Peyer's patch (tissue), 4 donors: ENCODE results near the gene LRRC70. TPM values are rescaled to one million over a fixed set of nuclear protein-coding genes. Genes with fewer than 3 reads are reported as not detected.

Experiments
- DNase-seq, 3 donors: peaks; one replicate each; pipeline ENCODE4 v3.0.0-alpha.2; 2017 to 2019
- H3K27ac ChIP-seq, 4 donors: fragments of 200-600 bp; sonication (generic); one replicate each; pipeline ENCODE4 v1.5.1; 2016 to 2019
- H3K27me3 ChIP-seq, 2 donors: fragments of 200-600 bp; sonication (generic); one replicate each; pipeline ENCODE4 v1.5.1; 2019
- H3K36me3 ChIP-seq, 3 donors: fragments of 200-600 bp; sonication (generic); one replicate each; pipeline ENCODE4 v1.5.1; 2016 to 2019
- H3K4me1 ChIP-seq, 4 donors: fragments of 200-600 bp; sonication (generic); one replicate each; pipeline ENCODE4 v1.5.1; 2016 to 2019
- H3K4me3 ChIP-seq, 4 donors: fragments of 200-600 bp; sonication (generic); 1 replicate in 3 of 4; 2 replicates in 1 of 4; pipeline ENCODE4 v1.5.1; 2016 to 2019; ENCODE audit warnings: mild to moderate bottlenecking in 1 of 4
- H3K9me3 ChIP-seq, 4 donors: fragments of 200-600 bp; sonication (generic); one replicate each; pipeline ENCODE4 v1.5.1; 2016 to 2019; ENCODE audit warnings: mild to moderate bottlenecking in 1 of 4
- CTCF ChIP-seq, 6 experiments: fragments of 450-650 bp in 4 of 6; fragments of 200-600 bp in 2 of 6; sonication (generic) in 1 of 6; IDR thresholded peaks; one replicate each; pipeline ENCODE4 v1.5.1; 2017 to 2019; ENCODE audit warnings: antibody characterized with exemption in 6 of 6, mild to moderate bottlenecking in 3 of 6, moderate library complexity in 1 of 6
- POLR2A ChIP-seq, 2 donors: fragments of 450-650 bp; IDR thresholded peaks; one replicate each; pipeline ENCODE4 v1.5.1; 2017; ENCODE audit warnings: antibody characterized with exemption in 2 of 2, mild to moderate bottlenecking in 2 of 2, moderate library complexity in 2 of 2
- total RNA-seq, 4 donors: library from RNA; depleted of rRNA; stranded (reverse); fragments of >200 nt; gene quantifications; one replicate each; pipeline ENCODE4 v1.1.0, GENCODE V29; 2016

The LRRC70 gene
- total RNA-seq, 4 donors from 2014 or later: 1.1 to 5.0 (median 2.5) TPM

GRCh38 chr5:62575066-62575465 is 3.6 kb upstream of the LRRC70 start:
- no peaks in the 10 kb centered on the region for H3K27me3 ChIP-seq
- no peaks in the 10 kb centered on the region for H3K36me3 ChIP-seq
- TF ChIP-seq POLR2A (IDR thresholded peaks at IDR 0.05) (no peak), CTCF (IDR thresholded peaks at IDR 0.05) (no peak)
- no peak overlapping the region for H3K4me3 ChIP-seq
- no peaks in the 10 kb centered on the region for H3K9me3 ChIP-seq
- no peak overlapping the region for H3K27ac ChIP-seq
- DNase-seq: no peak
- no peaks in the 10 kb centered on the region for H3K4me1 ChIP-seq

DNA sequence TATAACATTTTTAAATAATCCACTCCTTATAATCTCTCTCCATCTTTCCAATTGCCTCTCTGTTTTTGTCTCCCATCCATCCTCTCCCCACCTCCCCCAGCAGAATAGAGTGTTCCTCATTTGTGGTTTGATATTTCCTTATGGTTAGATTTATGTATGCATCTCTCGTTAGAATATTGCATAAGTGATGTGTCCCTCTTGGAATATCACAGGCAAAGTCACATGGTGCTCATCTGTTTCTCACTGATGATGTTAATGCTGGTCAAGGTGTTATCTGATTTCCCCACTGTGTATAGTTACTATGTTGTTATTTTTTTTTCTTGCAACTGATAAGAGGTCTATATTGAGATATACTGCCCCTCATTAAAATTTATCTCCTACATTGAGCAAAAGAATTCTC is 3.1 kb upstream of the LRRC70 start:
- no peak for DNase-seq
- no peaks in the 10 kb centered on the region for H3K36me3 ChIP-seq

GRCh38 chr5:62576570-62577170 is 1.9 kb upstream of the LRRC70 start:
- DNase-seq: no peak
- Histone ChIP-seq H3K9me3 (no peaks in the 10 kb centered on the region), H3K27me3 (no peaks in the 10 kb centered on the region), H3K36me3 (peaks cover 0 to 3% (median 0%) of the 10 kb centered on the region in 3 donors), H3K4me3 (no peak overlapping the region), H3K27ac (no peak overlapping the region), H3K4me1 (no peaks in the 10 kb centered on the region)
- TF ChIP-seq POLR2A (IDR thresholded peaks at IDR 0.05) (no peak), CTCF (IDR thresholded peaks at IDR 0.05) (no peak)

More for the DNA sequence above, 3.1 kb upstream of the LRRC70 start:
- no peak overlapping the region for H3K27ac ChIP-seq
- H3K9me3 ChIP-seq: no peaks in the 10 kb centered on the region
- H3K4me1 ChIP-seq: no peaks in the 10 kb centered on the region
- no peaks in the 10 kb centered on the region for H3K27me3 ChIP-seq
- TF ChIP-seq CTCF (IDR thresholded peaks at IDR 0.05) (no peak), POLR2A (IDR thresholded peaks at IDR 0.05) (no peak)
- no peak overlapping the region for H3K4me3 ChIP-seq

- TF ChIP-seq POLR2A (IDR thresholded peaks at IDR 0.05) (no peak), CTCF (IDR thresholded peaks at IDR 0.05) (no peak)
- H3K27ac ChIP-seq: no peak overlapping the region
- H3K4me1 ChIP-seq: no peaks in the 10 kb centered on the region
- H3K27me3 ChIP-seq: no peaks in the 10 kb centered on the region
- H3K4me3 ChIP-seq: no peak overlapping the region
- H3K9me3 ChIP-seq: no peaks in the 10 kb centered on the region
- no peak for DNase-seq
- peaks cover 0 to 3% (median 0%) of the 10 kb centered on the region in 3 donors for H3K36me3 ChIP-seq
Observed at GRCh38 chr5:62577488-62577887, 1.1 kb upstream of the LRRC70 start.

DNA sequence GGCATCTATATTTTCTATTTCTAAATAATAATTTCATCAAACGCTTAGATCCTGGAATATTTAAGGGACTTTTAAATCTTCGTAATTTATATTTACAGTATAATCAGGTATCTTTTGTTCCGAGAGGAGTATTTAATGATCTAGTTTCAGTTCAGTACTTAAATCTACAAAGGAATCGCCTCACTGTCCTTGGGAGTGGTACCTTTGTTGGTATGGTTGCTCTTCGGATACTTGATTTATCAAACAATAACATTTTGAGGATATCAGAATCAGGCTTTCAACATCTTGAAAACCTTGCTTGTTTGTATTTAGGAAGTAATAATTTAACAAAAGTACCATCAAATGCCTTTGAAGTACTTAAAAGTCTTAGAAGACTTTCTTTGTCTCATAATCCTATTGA is 1.1 kb downstream of the LRRC70 start:
- no peak for DNase-seq
- no peaks in the 10 kb centered on the region for H3K9me3 ChIP-seq
- H3K27ac ChIP-seq: no peak overlapping the region
- H3K36me3 ChIP-seq: peaks cover 0 to 3% (median 0%) of the 10 kb centered on the region in 3 donors
- H3K4me3 ChIP-seq: no peak overlapping the region
- H3K27me3 ChIP-seq: no peaks in the 10 kb centered on the region
- H3K4me1 ChIP-seq: no peaks in the 10 kb centered on the region
- no peak for TF ChIP-seq CTCF (IDR thresholded peaks at IDR 0.05)
- no peak for TF ChIP-seq POLR2A (IDR thresholded peaks at IDR 0.05)
